HL-60/S4 treated with retinoic acid at 250 ng/mL for 4 days and 3 days (cell line): Measurements from ENCODE around the gene LRPAP1.

Experiments
- in situ Hi-C: fragments of 300-500 bp; cut with MboI; formaldehyde crosslinking; loops from 2 replicates; pipeline ENCODE4 v1.7.0; 2022; ENCODE audit warnings: low sequenced_read_pairs

The LRPAP1 gene

DNA sequence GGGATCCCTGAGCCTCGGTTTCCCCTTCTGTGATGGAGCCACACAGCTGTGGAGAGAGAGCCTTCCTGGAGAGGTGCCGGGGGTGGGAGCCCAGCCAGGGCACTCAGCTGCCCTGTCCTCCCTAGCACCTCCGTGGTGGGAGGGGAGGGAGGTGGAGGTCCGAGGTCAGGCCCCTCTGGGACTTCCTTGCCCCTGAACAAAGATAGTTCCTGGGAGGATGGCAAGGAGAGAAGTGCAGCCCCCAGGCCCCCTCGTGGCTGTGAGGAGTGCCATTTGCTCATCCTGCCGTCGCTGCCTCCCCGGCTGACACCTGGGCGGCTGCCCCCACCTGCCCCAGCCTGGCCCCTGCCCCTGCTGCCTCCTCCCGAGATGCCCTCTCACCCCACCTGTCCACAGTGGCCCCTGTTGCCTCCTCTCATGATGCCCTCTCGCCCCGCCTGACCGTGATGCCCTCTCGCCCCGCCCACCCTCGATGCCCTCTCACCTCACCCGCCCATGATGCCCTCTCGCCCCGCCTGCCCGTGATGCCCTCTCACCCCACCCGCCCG lies 56.4 kb downstream of the LRPAP1 start:
- in situ Hi-C loops: no loop called here

DNA sequence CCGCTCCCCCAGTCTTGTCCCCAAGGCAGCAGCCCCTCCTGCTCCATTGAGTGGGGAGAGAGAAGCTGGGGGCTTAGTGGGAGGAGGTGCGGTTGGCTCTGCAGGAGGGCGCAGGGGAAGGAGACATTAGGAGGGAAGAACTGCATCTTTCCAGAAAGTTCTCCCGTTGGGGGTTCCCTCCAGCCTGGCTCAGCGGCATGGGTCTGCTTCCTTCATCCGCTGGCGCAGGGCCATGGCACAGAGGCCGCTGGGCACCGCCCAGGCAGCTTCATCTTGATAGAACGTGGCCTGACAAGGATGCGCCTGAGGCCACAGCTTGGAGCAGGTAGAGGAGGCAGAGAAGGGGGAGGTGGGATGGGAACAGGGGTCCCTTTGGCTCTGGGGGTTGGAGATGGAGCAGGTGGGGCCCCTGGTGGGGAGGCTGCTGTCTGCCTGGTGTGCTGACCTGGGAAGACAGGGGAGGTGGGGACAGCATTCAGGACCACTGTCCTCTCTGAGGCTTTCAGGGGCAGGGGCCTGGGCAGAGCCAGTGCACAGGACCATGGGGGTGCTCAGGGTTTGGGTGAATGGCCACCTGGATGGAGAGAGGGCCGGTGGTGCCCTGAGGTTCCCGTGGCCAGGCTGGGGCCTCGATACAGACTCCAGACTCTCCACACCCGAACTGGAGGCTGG lies 57.0 kb downstream of the LRPAP1 start:
- in situ Hi-C loops: no loop called here

DNA sequence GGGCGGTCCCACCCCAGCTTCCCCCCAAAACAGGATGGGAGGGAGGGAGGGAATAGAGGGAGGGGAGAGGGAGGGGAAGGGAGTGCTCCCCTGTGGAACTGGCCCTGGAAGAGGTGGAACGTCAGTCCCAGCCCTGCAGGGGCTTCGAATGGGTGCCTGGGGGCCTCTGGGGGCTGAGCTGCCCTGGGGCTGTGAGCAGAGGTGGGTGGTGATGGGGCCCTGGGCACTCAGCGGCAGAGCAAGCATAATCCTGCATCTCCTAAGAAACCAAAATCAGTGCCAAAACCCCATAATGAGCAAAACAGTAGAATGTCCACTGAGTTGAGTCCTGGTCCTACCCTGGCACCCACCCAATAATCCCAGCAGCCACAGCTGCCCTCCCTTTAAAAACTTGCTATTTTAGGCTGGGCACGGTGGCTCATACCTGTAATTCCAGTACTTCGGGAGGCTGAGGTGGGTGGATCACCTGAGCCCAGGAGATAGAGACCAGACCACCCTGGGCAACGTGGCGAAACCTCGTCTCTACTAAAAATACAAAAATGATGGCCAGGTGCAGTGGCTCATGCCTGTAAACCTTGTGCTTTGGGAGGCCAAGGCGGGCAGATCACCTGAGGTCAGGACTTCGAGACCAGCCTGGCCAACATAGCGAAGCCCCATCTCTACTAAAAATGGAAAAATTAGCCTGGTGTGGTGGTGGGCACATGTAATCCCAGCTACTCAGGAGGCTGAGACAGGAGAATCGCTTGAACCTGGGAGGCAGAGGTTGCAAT lies 58.0 kb downstream of the LRPAP1 start:
- in situ Hi-C loops: no loop called here

DNA sequence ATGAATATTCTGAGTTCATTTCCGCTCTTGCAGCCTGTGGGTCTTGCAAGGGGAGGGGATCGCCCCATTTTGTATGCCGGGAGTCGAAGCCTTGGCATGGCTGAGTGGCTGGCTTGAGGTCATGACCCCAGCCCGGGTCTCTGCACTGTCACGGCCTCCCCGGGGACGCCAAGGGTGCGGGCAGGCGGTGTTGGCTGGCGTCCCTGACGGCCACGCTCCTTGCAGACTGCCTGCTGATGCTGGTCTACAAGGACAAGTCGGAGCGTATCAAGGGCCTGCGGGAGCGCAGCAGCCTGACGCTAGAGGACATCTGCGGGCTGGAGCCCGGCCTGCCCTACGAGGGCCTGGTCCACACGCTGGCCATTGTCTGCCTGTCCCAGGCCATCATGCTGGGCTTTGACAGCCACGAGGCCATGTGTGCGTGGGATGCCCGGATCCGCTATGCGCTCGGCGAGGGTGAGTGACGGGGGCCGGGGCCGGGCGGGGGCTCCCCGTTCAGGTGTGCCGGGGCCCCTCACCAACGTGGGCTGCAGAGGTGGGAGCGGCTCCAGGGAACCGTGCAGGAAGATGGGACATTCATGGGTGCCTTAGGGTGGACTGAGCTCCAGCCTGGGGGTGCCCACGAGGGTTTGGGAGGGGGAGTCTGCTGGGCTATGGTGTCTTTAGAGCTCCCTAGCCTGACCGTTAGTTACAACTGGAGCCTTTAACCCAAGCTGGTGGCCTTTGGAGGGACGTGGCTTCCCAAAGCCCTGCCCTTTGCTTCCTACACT lies 58.9 kb downstream of the LRPAP1 start:
- in situ Hi-C loops: no loop called here

DNA sequence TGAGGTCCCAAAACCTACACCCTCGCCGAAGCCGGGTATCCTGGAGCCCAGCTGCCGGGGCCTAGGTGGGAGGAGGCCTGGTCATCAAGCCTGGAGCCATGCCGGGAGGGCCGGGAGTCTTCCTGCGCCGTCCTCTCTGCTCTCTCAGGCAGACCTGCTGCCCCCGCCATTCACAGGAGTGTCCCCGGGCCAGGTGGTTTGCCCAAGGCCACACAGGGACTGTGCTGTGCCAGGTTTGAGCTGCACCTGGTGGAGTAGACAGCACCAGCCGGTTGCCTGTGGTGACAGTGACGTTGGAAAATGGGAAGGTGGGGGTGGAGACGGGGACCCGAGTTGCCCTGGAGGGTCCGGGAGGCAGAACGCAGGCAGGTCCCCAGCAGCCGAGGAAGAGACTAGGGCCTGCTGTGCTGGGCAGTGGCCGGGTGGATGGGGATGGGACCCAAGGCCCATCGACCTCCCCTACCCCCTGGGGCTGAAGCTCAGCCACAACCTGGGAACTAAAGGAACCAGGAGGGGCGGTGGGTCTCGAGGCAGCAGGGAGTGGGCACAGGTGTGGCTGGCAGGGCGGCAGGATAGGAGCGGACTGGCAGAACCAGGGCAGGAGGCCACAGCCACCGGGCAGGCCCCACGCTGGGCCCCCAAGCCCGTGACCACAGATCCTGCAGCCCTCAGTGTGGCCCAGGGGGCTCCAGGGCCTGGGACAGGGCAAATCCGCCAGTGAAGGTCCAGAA lies 59.6 kb downstream of the LRPAP1 start:
- in situ Hi-C loops: no loop called here

DNA sequence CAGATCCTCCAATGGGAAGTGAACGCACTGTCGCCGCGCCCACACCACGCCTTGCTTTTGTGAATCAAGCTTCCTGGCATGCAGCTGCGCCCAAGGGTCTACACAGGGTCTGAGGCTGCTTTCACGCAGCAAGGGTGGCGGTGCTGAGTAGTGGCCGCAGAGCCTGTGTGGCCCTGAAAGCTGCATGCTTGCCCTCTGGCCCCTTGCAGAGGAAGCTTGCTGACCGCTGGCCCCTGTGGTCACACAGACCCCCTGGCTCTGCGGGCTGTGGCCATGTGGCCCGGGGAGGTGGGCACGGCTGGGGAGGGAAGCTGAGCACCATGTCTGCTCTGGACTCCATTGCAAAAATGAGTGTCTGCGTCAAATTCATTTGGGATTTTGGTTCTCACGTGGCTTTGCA lies 60.3 kb downstream of the LRPAP1 start:
- in situ Hi-C loops: no loop called here

DNA sequence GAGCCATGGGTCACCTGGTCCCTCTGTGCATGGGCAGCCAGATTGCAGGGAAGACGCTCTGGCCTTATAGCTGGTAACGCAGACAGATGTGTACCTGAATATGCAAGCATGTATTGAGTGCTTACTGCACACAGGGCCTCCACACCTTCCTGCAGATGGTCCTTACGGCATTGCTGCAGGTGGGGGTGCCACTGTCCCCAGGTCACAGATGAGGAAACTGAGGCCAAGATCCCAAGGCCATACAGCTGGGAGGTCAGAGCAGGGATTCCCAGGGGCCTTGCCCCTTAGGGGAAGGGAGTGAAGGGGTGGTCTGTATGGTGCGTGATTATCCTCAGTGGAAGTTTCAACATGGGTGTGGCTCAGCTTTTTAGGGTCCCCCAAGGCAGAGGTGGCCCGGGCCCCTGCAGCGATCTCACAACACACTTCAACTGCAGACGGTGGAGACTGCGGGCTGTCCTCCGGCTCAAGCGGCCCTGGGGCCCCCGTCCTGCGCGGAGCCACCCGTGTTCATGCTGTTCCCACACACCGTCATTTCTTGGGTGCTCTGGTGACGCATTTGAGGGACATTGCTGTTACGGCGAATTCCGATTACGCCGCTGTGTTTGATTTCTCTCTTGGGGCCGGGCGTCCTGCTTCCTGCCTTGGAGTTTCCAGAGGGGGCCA lies 61.0 kb downstream of the LRPAP1 start:
- in situ Hi-C loops: no loop called here

DNA sequence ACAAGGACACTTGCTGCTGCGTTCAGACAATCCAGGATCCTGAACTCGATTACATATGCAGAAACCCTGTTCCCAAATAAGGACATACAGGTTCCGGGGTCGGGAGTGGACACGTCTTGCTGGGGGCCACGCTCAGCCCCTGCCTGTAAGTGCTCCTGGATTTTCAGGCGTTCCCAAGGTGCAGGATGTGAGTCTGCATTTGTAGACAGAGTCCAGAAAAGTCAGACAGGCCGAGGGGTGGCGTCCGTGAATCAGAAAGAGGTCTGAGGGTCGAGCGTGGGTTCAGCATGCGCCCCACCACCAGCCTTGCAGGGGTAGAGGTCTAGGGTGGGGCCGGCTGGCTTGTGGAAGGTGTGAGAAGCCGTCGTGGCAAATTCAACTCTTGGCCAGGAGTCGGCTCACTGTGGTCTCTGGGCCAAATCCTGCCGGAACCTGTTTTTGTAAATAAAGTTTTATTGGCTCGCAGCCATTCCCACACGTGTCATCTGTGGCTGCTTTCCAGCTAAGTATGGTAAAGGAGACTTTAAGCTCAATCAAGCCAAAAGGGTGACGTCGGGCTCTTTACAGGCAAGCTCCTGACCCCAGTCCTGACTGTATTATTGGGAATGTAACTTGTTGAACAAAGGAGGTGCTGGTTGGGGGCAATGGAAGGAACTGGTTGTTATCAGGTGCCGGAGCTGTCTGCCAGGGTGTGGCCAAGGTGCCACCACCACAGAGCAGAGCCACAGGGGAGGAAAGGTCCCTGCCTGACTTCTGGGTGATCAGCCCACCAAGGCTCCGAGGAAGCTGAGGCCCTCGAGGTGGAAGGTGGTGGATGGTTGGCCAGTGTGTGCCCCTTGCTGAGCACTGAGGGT lies 61.8 kb downstream of the LRPAP1 start:
- in situ Hi-C loops: no loop called here

DNA sequence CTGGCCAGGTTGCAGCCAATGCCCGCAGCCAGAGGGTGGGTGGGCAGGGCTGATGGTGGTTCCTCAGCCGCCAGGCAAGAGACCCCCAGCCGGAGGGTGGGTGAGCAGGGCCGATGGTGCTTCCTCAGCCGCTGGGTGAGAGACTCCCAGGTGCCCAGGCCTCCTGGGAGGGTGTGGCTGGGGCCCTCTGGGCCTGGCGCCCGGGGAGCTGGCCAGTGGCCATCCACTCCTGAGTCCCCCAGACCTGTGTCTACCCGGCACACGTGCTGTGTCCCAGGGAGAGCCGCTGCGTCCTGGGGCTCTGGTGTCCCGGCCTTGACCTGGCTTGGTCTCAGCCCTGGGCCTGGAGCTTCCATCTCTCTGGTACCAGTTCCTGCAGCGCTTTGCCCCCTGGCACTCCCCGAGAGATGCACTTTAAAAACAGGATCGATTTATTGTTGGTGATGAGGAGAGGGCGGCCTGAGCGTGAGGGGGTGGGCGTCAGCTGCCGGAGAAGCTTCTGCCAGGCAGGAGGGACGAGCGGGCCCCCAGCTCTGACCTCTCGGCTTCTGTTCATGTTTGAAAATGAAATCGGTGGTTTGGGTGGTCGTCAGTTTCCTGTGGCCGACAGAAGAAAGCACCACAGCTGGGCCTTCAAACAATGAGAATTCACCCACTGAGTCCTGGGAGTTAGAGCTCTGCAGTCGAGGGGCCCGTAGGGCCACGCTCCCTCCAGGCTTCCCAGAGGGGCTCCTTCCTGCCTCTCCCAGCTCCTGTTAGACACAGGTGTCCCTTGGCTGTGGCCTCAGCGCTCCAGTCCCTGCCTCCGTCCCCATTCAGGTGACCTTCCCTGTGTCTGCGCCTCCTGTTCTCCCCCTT lies 62.6 kb downstream of the LRPAP1 start:
- in situ Hi-C loops: no loop called here

DNA sequence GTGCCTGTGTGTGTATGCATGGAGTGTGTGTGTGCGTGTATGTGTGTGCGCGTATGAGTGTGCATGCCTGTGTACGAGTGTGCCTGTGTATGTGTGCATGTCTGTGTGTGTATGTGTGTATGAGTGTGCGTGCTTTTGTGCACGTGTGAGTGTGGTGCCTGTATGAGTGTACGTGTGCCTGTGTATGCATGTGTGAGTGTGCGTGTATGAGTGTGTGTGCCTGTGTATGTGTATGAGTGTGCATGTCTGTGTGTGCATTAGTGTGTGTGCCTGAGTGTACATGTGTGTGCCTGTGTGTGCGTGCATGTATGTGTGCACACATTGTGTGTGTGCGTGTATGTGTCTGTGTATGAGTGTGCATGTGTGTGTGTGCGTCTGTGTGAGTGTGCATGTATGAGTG lies 63.4 kb downstream of the LRPAP1 start:
- in situ Hi-C loops: no loop called here

DNA sequence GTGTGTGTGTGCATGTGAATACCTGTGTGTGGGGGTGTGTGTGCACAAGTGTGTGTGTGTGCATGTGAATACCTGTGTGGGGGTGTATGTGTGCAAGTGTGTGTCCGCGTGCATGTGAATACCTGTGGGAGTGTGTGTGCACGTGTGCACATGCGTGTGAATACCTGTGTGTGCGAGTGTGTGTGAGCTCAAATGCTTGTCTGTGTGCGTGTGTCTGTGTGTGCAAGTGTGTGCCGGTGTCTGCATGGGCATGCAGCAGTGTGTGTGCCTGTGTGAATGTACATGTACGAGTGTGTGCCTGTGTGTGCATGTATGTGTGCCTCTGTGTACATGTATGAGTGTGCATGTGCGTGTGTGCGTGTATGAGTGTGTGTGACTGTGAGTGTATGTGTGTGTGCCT lies 64.1 kb downstream of the LRPAP1 start:
- in situ Hi-C loops: no loop called here

DNA sequence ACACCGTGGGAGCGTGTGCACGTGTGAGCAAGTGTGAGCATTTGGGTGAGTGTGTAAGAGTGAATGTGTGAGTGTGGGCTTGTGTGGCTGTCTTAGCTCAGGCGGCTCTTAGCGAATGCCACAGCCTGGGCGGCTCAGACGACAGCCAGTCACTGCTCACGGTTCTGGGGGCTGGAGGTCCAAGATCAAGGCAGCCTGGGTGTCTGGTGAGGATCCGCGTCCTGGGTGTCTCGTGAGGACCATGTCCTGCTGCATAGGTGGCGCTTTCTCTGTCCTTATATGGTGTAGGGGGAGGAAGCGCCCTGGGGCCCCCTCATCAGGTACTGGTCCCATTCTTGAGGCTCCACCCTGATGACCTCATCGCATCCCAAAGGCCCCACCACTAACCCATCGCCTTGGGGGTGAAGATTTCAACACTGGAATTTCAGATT lies 64.6 kb downstream of the LRPAP1 start:
- in situ Hi-C loops: no loop called here

DNA sequence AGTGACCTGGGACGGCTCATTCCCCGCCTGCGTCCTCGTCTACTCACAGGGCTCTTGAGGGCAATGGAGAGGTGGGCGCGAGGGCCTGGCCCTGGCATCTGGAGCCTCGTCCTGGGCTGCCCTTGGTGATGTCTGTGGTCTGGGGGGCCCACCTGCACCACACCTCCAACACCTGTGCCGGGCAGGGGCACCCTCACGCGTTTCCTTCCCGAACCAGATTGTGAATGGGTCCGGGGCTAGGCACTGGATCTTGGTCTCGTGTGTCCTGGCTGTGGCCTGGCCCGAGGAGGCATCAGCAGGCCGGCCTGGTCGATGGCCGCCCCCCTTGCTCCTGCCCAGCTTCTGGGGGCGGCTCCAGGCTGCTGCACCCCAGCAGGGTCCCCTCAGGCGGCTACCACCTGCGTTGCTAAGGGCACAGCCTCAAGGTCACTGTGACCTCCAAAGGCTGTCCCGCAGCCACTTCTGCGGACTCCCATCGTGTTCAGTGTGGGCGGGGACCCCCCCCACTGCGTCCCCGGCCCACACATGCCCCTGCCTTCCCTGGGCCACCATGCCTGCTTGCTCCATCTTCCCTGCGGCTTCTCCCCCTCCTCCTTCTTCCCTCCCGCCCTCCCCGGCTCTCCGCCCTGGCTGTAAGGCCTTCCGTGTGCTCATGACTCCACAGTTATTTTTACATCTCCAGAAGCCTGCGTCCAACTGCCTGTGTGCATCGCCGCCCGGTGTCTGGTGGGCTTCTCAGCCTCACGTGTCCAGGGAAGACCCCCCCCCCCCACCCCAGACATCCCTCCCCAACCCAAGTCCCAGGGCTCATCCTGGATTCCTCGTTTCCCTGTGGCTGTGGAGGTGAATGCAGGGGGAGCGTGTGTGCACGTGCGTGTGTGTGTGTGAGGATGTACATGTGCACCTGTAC lies 65.3 kb downstream of the LRPAP1 start:
- in situ Hi-C loops: no loop called here

DNA sequence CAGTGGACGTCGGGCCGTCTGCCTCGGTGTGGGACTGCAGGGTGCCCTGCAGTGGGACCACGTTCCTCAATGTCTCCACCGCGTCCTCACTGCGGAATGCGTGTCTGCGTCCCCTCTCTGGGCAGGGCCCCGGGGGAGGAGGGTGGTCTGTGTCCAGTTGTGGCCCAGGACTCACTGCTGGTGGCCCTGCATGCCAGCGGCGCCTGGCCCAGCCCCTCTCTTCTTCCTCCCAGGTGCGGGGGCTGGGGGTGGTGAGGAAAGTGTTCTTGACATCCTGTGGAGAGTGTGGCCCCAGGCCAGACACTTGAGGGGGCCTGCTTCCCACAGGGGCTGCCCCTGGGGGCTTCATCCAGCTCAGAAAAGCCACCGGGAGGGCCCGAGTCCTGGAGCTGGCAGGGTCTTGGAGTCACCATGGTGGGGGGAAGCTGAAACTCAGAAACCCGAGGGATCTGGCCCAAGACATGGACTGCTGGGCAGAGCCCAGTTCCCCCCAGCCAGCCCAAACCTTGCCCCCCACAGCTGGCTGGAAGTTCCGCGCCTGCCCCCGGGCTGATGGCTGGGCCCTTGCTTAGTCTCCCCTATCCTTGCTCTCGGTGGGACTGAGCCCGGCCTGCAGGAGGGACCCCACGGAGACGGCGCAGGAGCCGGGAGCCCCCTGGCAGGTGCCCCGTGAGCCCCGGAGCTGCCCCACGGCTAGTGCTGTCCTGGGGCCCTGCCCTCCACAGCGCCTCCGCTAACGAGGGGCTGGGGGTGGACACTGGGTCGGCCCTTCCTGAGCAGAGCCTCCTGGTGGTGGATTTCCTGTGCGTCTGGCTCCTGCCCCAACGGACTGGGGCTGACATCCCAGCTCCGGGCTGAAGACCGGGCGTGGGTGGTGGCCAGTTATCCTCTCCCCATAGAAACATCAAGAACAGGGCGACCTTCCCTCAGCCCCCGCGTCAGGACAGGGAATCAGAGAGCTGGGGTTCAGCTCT lies 66.2 kb downstream of the LRPAP1 start:
- in situ Hi-C loops: no loop called here

DNA sequence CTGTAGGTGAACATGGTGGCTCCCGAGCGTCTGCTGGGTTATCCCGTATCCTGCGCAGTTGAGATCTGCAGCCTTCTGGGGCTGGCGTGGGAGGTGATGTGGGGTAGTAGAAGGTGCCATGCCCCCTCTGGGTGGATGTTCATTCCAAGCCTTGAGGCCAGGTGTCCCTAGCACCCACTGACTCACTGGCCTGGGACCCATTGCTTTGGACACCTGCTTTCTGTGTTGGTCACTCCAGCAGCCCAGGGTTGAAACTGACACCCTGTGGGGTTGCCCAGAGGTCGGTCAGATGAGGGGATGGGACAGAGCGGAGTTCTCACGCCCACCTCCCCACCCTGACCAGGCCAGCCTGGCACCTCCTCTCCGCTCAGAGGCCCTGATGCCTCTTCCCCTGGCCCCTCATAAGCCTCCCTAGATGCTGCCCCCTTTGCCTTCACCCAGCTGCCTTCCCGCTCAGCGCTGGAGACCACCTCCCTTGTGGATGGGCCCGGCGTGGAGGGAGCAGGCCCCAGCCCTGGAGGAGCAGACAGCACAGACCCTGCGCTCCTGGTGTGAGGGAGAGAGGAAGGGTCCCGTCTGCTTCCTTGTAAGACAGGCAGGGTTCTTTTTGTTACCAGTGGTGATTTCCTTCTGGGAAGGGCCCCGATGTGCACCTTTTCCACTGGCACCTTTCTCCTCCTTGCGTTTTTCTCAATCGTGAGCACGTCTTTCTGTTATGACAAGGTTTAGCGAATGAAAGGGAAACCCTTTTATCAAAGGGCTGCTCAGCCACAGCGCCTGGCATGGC lies 67.1 kb downstream of the LRPAP1 start:
- in situ Hi-C loops: no loop called here
